Spleen (tissue), 7 donors: ENCODE results near the gene CITED2.

Experiments
- POLR2A ChIP-seq, 3 donors: fragments of 450-650 bp; IDR thresholded peaks; one replicate each; pipeline ENCODE4 v1.5.1; 2017; ENCODE audit warnings: antibody characterized with exemption in 3 of 3, mild to moderate bottlenecking in 1 of 3
- POLR2AphosphoS5 ChIP-seq, 3 donors: sonication (generic); formaldehyde crosslinking; IDR thresholded peaks; one replicate each; pipeline ENCODE4 v1.5.1; 2017; ENCODE audit warnings: antibody characterized with exemption in 3 of 3
- TF ChIP-seq, protein P1 (sequence below), 11 experiments: fragments of 200-600 bp in 7 of 11; fragments of 450-650 bp in 4 of 11; sonication (generic) in 4 of 11; IDR thresholded peaks in 8 of 11; conservative IDR thresholded peaks in 3 of 11; 1 replicate in 7 of 11; 2 replicates in 4 of 11; pipeline versions ENCODE4 v1.4.0 to v1.8.0; 2016 to 2021; ENCODE audit warnings: antibody characterized with exemption in 11 of 11, inconsistent platforms in 4 of 11, mild to moderate bottlenecking in 1 of 11
- donor health status: DM: no; HTN: no; CAD: no; lungs with moderate emphysema.
- donor health status: DM: no; HTN: no; CAD: no.
- donor health status: DM: no; HTN: no; CAD: no.

DNA sequence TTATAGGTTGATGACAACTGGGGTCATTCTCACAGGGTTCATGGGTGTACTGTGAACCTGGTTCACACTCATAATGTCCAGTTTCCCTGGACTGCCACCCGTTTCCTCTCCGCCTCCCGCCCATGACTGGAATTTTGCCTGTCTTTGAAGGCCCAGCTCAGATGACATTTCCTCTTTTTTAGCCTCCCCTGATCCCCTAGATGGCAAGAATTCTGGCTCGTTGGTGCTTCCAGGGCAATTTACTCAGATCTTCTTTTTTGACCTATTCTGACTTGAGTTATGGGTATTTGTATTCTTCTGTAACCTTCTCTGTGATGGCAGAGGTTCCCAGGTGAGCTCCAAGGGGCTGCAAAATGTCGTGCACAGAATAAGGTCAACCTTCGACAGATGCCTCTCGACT is 5.7 kb upstream of the CITED2 start:
- TF ChIP-seq, protein P1, sequence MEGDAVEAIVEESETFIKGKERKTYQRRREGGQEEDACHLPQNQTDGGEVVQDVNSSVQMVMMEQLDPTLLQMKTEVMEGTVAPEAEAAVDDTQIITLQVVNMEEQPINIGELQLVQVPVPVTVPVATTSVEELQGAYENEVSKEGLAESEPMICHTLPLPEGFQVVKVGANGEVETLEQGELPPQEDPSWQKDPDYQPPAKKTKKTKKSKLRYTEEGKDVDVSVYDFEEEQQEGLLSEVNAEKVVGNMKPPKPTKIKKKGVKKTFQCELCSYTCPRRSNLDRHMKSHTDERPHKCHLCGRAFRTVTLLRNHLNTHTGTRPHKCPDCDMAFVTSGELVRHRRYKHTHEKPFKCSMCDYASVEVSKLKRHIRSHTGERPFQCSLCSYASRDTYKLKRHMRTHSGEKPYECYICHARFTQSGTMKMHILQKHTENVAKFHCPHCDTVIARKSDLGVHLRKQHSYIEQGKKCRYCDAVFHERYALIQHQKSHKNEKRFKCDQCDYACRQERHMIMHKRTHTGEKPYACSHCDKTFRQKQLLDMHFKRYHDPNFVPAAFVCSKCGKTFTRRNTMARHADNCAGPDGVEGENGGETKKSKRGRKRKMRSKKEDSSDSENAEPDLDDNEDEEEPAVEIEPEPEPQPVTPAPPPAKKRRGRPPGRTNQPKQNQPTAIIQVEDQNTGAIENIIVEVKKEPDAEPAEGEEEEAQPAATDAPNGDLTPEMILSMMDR (IDR thresholded peaks at IDR 0.05 in 8 of 11, conservative IDR thresholded peaks at IDR 0.05 in 3 of 11), result no peak
- TF ChIP-seq POLR2A (IDR thresholded peaks at IDR 0.05), result no peak
- no peak for TF ChIP-seq POLR2AphosphoS5 (IDR thresholded peaks at IDR 0.05)
